Peyer's patch (tissue), 4 donors: ENCODE data around the gene NEIL3. TPM values are rescaled to one million over a fixed set of nuclear protein-coding genes. Genes with fewer than 3 reads are reported as not detected.

Source experiments
- DNase-seq, 3 donors: peaks; one replicate each; pipeline ENCODE4 v3.0.0-alpha.2; 2017 to 2019
- H3K27ac ChIP-seq, 4 donors: fragments of 200-600 bp; sonication (generic); one replicate each; pipeline ENCODE4 v1.5.1; 2016 to 2019
- H3K27me3 ChIP-seq, 2 donors: fragments of 200-600 bp; sonication (generic); one replicate each; pipeline ENCODE4 v1.5.1; 2019
- H3K36me3 ChIP-seq, 3 donors: fragments of 200-600 bp; sonication (generic); one replicate each; pipeline ENCODE4 v1.5.1; 2016 to 2019
- H3K4me1 ChIP-seq, 4 donors: fragments of 200-600 bp; sonication (generic); one replicate each; pipeline ENCODE4 v1.5.1; 2016 to 2019
- H3K4me3 ChIP-seq, 4 donors: fragments of 200-600 bp; sonication (generic); 1 replicate in 3 of 4; 2 replicates in 1 of 4; pipeline ENCODE4 v1.5.1; 2016 to 2019; ENCODE audit warnings: mild to moderate bottlenecking in 1 of 4
- H3K9me3 ChIP-seq, 4 donors: fragments of 200-600 bp; sonication (generic); one replicate each; pipeline ENCODE4 v1.5.1; 2016 to 2019; ENCODE audit warnings: mild to moderate bottlenecking in 1 of 4
- CTCF ChIP-seq, 6 experiments: fragments of 450-650 bp in 4 of 6; fragments of 200-600 bp in 2 of 6; sonication (generic) in 1 of 6; IDR thresholded peaks; one replicate each; pipeline ENCODE4 v1.5.1; 2017 to 2019; ENCODE audit warnings: antibody characterized with exemption in 6 of 6, mild to moderate bottlenecking in 3 of 6, moderate library complexity in 1 of 6
- POLR2A ChIP-seq, 2 donors: fragments of 450-650 bp; IDR thresholded peaks; one replicate each; pipeline ENCODE4 v1.5.1; 2017; ENCODE audit warnings: antibody characterized with exemption in 2 of 2, mild to moderate bottlenecking in 2 of 2, moderate library complexity in 2 of 2
- total RNA-seq, 4 donors: library from RNA; depleted of rRNA; stranded (reverse); fragments of >200 nt; gene quantifications; one replicate each; pipeline ENCODE4 v1.1.0, GENCODE V29; 2016

Gene NEIL3
- total RNA-seq, 4 donors from 2014 or later = 0.76 to 2.5 (median 1.3) TPM

GRCh38 chr4:177323416-177323815 is 13.7 kb downstream of the NEIL3 start:
- no peak overlapping the region for H3K4me3 ChIP-seq
- no peaks in the 10 kb centered on the region for H3K27me3 ChIP-seq
- DNase-seq = no peak
- no peaks in the 10 kb centered on the region for H3K36me3 ChIP-seq
- no peak for TF ChIP-seq CTCF (IDR thresholded peaks at IDR 0.05)
- TF ChIP-seq POLR2A (IDR thresholded peaks at IDR 0.05) = no peak
- H3K9me3 ChIP-seq = no peaks in the 10 kb centered on the region
- no peaks in the 10 kb centered on the region for H3K4me1 ChIP-seq
- H3K27ac ChIP-seq = no peak overlapping the region

GRCh38 chr4:177332119-177332518 is 22.4 kb downstream of the NEIL3 start:
- H3K27ac ChIP-seq = no peak overlapping the region
- H3K27me3 ChIP-seq = no peaks in the 10 kb centered on the region
- no peak for DNase-seq
- H3K9me3 ChIP-seq = no peaks in the 10 kb centered on the region
- no peak for TF ChIP-seq CTCF (IDR thresholded peaks at IDR 0.05)
- no peak for TF ChIP-seq POLR2A (IDR thresholded peaks at IDR 0.05)
- H3K4me3 ChIP-seq = no peak overlapping the region
- no peaks in the 10 kb centered on the region for H3K36me3 ChIP-seq
- no peaks in the 10 kb centered on the region for H3K4me1 ChIP-seq

GRCh38 chr4:177339477-177340374 is 30.1 kb downstream of the NEIL3 start:
- Histone ChIP-seq H3K9me3 (no peaks in the 10 kb centered on the region), H3K36me3 (no peaks in the 10 kb centered on the region), H3K27ac (no peak overlapping the region), H3K4me1 (no peaks in the 10 kb centered on the region), H3K4me3 (no peak overlapping the region), H3K27me3 (no peaks in the 10 kb centered on the region)
- no peak for DNase-seq
- no peak for TF ChIP-seq POLR2A (IDR thresholded peaks at IDR 0.05)
- peak in 5 of 6 experiments; percentile 57 to 86 (median 81) for TF ChIP-seq CTCF (IDR thresholded peaks at IDR 0.05)

GRCh38 chr4:177348348-177348747 is 38.7 kb downstream of the NEIL3 start:
- TF ChIP-seq POLR2A (IDR thresholded peaks at IDR 0.05) (no peak), CTCF (IDR thresholded peaks at IDR 0.05) (no peak)
- Histone ChIP-seq H3K4me3 (no peak overlapping the region), H3K27ac (no peak overlapping the region), H3K27me3 (no peaks in the 10 kb centered on the region), H3K4me1 (no peaks in the 10 kb centered on the region), H3K9me3 (no peaks in the 10 kb centered on the region), H3K36me3 (no peaks in the 10 kb centered on the region)
- no peak for DNase-seq

- Histone ChIP-seq H3K27me3 (no peaks in the 10 kb centered on the region), H3K4me3 (no peak overlapping the region), H3K36me3 (no peaks in the 10 kb centered on the region), H3K4me1 (no peaks in the 10 kb centered on the region), H3K9me3 (no peaks in the 10 kb centered on the region), H3K27ac (no peak overlapping the region)
- no peak for TF ChIP-seq POLR2A (IDR thresholded peaks at IDR 0.05)
- TF ChIP-seq CTCF (IDR thresholded peaks at IDR 0.05) = no peak
- no peak for DNase-seq
Observed at GRCh38 chr4:177349191-177349590, 39.5 kb downstream of the NEIL3 start.
